Chondrocyte (in vitro differentiated cells): ENCODE measurements around the gene PROSER1. TPM values are rescaled to one million over a fixed set of nuclear protein-coding genes. Genes with fewer than 3 reads are reported as not detected.

Experiments used
- DNase-seq: peaks from one replicate; pipeline ENCODE4 v3.0.0; 2021; ENCODE audit warnings: mixed read lengths, low spot score
- H3K27ac Mint-ChIP-seq: one replicate; pipeline ENCODE4 v1.8.0; 2021; ENCODE audit warnings: mild to moderate bottlenecking, moderate library complexity, mixed read lengths; ENCODE audit not compliant: unreplicated experiment
- H3K27me3 Mint-ChIP-seq: 2 replicates; pipeline ENCODE4 v1.8.0; 2021; ENCODE audit warnings: low read depth, mixed read lengths
- H3K36me3 Mint-ChIP-seq: 2 replicates; pipeline ENCODE4 v1.8.0; 2021; ENCODE audit warnings: low read depth, mixed read lengths
- H3K4me1 Mint-ChIP-seq: 2 replicates; pipeline ENCODE4 v1.8.0; 2021; ENCODE audit warnings: low read depth, mild to moderate bottlenecking, mixed read lengths
- H3K4me3 Mint-ChIP-seq: one replicate; pipeline ENCODE4 v1.8.0; 2021; ENCODE audit warnings: mild to moderate bottlenecking, moderate library complexity, mixed read lengths; ENCODE audit not compliant: unreplicated experiment
- H3K9me3 Mint-ChIP-seq: 2 replicates; pipeline ENCODE4 v1.8.0; 2021; ENCODE audit warnings: low read depth, mixed read lengths
- total RNA-seq: library from RNA; stranded (reverse); gene quantifications from 3 replicates; pipeline ENCODE4 v1.2.1, GENCODE V29; 2021
- TF ChIP-seq, protein P1 (sequence below): fragments of 200-600 bp; sonication (generic); IDR thresholded peaks from 2 replicates; pipeline ENCODE4 v1.5.0; 2021; ENCODE audit warnings: antibody characterized with exemption, mild to moderate bottlenecking, moderate library complexity

PROSER1 gene
- total RNA-seq, 1 donor from 2014 or later = 23.4 TPM

DNA sequence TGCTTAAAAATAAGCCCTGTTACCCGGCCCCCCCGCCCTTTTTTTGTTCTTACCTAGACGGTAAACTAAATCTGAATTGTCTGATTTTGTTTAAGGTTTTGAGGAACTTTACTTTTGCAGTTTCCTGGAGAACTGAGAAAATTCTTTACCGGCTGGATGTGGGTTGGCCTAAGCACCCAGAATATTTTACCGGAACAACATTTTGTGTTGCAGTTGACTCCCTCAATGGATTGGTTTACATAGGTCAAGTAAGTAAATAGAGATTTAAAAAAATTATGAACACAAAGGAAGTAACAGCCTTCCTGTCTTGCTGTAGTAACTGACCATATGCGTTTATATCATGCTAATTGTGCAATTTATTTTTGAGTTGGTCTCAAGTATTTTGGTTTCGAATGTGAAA is 1.2 kb upstream of the PROSER1 start:
- Mint-ChIP-seq H3K4me3 (peak overlapping the region; percentile 97), H3K27ac (peak overlapping the region; percentile 32), H3K27me3 (no peaks in the 10 kb centered on the region), H3K9me3 (no peaks in the 10 kb centered on the region), H3K36me3 (no peaks in the 10 kb centered on the region), H3K4me1 (peaks cover 56% of the 10 kb centered on the region)
- TF ChIP-seq, protein P1, sequence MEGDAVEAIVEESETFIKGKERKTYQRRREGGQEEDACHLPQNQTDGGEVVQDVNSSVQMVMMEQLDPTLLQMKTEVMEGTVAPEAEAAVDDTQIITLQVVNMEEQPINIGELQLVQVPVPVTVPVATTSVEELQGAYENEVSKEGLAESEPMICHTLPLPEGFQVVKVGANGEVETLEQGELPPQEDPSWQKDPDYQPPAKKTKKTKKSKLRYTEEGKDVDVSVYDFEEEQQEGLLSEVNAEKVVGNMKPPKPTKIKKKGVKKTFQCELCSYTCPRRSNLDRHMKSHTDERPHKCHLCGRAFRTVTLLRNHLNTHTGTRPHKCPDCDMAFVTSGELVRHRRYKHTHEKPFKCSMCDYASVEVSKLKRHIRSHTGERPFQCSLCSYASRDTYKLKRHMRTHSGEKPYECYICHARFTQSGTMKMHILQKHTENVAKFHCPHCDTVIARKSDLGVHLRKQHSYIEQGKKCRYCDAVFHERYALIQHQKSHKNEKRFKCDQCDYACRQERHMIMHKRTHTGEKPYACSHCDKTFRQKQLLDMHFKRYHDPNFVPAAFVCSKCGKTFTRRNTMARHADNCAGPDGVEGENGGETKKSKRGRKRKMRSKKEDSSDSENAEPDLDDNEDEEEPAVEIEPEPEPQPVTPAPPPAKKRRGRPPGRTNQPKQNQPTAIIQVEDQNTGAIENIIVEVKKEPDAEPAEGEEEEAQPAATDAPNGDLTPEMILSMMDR = no peak
- no peak for DNase-seq

DNA sequence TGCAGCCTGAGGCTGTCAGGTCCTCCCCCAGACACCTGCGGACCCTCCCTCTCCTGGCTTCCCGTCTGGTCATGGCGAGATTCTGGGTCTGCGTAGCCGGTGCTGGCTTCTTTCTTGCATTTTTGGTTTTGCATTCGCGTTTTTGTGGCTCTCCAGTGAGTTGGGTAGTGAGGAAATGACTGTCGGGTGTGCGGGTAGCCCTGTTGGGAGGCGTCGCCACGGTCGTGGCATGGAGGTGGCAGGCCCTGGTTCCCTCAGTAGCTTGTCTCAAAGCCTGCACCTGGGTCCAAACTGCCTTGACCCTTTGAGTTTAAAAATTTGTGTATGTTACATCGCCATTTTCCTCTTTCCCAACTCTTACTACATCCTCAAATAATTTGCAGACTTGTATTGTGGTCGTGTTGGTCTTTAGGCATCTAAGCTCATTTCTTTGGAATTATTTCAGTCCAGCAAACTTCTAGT is 711 bp upstream of the PROSER1 start:
- no peak for DNase-seq
- Mint-ChIP-seq H3K36me3 (no peaks in the 10 kb centered on the region), H3K27ac (peak overlapping the region; percentile 95), H3K4me1 (peaks cover 58% of the 10 kb centered on the region), H3K4me3 (peak overlapping the region; percentile 97), H3K9me3 (no peaks in the 10 kb centered on the region), H3K27me3 (no peaks in the 10 kb centered on the region)
- TF ChIP-seq, protein P1 = no peak

DNA sequence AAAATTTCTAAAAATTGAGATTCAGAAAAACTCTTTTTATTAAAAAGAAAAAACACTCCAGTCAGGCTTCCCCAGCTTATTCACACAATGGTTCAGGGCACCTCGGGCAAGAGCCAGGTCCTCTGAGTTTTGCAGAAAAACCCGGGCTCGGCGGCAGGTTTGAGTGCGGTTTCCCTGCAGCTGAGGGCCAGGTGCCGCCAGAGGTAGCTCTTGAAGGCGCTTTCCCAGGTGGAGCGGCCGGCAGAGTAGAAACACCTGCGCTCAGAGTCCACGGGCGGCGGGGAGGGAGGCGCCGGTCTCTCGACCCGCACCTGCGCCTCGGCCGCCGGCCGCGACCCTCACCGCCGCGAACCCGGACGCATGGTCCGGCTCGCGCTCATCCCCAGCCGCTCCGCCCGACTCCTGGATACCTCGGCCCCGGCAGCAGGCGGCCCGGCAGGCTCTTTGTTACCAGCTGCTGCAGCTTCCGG is 444 bp downstream of the PROSER1 start:
- no peak for DNase-seq
- H3K4me1 Mint-ChIP-seq = peaks cover 58% of the 10 kb centered on the region
- no peaks in the 10 kb centered on the region for H3K9me3 Mint-ChIP-seq
- peak overlapping the region; percentile 95 for H3K27ac Mint-ChIP-seq
- H3K4me3 Mint-ChIP-seq = peak overlapping the region; percentile 97
- H3K27me3 Mint-ChIP-seq = no peaks in the 10 kb centered on the region
- TF ChIP-seq, protein P1 = peak; percentile 32
- no peaks in the 10 kb centered on the region for H3K36me3 Mint-ChIP-seq

DNA sequence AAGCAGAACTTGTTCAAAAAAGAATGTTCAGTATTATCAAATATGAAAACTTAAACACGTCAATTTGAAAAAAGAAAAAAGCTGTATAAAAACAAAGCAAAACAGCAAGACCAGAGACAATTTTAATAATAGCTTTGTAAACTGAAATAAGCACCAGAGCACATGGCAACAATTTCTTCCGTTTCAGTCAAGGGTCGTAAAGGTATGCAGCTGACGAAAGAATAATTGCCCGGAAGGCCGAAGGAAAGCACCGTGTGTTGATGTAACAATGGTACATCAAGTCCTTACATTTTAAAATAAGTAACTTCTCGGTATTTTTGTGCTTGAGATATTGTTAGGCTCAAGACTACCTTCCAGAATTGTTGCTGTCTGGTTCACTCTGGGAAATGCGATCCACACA is 1.7 kb downstream of the PROSER1 start:
- Mint-ChIP-seq H3K27me3 (no peaks in the 10 kb centered on the region), H3K9me3 (no peaks in the 10 kb centered on the region), H3K4me1 (peaks cover 58% of the 10 kb centered on the region), H3K36me3 (no peaks in the 10 kb centered on the region), H3K27ac (peak overlapping the region; percentile 89), H3K4me3 (peak overlapping the region; percentile 97)
- DNase-seq = no peak
- TF ChIP-seq, protein P1 = no peak

DNA sequence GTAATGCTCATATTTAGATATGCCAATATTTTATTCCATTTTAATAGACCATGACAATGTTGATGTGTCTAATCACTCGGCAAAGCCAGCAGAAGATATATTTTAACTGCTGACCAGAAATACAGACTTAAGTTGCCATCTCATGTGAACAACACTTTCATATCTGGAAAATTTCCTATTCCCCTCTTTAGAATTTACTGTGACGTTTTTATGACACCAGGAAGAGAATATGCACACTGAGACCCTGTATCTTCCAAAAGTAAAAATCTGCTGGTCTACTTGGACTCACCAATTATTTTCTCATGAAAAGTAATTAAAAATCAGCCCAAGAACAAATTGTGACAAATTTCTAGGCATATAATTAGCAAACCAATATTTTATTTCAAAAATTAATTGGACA is 2.1 kb downstream of the PROSER1 start:
- Mint-ChIP-seq H3K4me1 (peaks cover 57% of the 10 kb centered on the region), H3K36me3 (no peaks in the 10 kb centered on the region), H3K4me3 (peak overlapping the region; percentile 97), H3K27ac (peak overlapping the region; percentile 89), H3K27me3 (no peaks in the 10 kb centered on the region), H3K9me3 (no peaks in the 10 kb centered on the region)
- no peak for DNase-seq
- TF ChIP-seq, protein P1 = no peak
